Fibroblast of lung (primary cell): ENCODE measurements around the gene TBK1.

Experiments
- EZH2 ChIP-seq: IDR thresholded peaks from 2 replicates; pipeline ENCODE4 v1.5.1; 2012; ENCODE audit warnings: low read length, control low read depth, mild to moderate bottlenecking; ENCODE audit errors: missing control alignments
- TF ChIP-seq, protein P1 (sequence below), 2 donors: IDR thresholded peaks in 1 of 2; conservative IDR thresholded peaks in 1 of 2; 1 replicate in 1 of 2; 2 replicates in 1 of 2; pipeline ENCODE4 v1.5.1; 2011 to 2012; ENCODE audit warnings: low read length in 2 of 2, control low read depth in 1 of 2, inconsistent platforms in 1 of 2, low read depth in 1 of 2, mild to moderate bottlenecking in 1 of 2

DNA sequence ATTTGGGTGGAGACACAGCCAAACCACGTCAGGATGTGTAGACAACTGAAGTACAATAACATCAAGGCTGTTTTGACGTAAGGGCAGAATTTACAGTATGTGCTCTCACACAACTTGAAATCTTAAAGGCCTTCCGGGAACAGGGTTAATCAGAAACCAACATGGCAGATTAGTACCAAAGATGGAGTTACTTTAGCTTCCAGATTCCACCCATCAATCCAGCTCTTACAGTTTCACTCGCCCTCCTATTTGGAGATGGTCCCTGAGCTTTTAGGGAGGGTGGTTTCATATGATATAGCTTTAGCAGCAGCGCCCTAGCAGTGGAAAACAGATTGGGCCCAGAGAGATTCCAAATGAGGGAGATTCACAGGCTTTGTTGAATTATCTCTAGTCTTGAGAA lies 49.7 kb upstream of the TBK1 start:
- TF ChIP-seq, protein P1, sequence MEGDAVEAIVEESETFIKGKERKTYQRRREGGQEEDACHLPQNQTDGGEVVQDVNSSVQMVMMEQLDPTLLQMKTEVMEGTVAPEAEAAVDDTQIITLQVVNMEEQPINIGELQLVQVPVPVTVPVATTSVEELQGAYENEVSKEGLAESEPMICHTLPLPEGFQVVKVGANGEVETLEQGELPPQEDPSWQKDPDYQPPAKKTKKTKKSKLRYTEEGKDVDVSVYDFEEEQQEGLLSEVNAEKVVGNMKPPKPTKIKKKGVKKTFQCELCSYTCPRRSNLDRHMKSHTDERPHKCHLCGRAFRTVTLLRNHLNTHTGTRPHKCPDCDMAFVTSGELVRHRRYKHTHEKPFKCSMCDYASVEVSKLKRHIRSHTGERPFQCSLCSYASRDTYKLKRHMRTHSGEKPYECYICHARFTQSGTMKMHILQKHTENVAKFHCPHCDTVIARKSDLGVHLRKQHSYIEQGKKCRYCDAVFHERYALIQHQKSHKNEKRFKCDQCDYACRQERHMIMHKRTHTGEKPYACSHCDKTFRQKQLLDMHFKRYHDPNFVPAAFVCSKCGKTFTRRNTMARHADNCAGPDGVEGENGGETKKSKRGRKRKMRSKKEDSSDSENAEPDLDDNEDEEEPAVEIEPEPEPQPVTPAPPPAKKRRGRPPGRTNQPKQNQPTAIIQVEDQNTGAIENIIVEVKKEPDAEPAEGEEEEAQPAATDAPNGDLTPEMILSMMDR (conservative IDR thresholded peaks at IDR 0.05 in 1 of 2, IDR thresholded peaks at IDR 0.05 in 1 of 2; ENCODE audit: low read depth in 1 of 2, low read length in 2 of 2) = no peak
- TF ChIP-seq EZH2 = no peak
